ENCODE results near the gene MATN4.

GRCh38 chr20:45336530-45337366 is 28.6 kb upstream of the MATN4 start:
- no peak for TF ChIP-seq ZFX (IDR thresholded peaks at IDR 0.05)
- TF ChIP-seq, protein P1, sequence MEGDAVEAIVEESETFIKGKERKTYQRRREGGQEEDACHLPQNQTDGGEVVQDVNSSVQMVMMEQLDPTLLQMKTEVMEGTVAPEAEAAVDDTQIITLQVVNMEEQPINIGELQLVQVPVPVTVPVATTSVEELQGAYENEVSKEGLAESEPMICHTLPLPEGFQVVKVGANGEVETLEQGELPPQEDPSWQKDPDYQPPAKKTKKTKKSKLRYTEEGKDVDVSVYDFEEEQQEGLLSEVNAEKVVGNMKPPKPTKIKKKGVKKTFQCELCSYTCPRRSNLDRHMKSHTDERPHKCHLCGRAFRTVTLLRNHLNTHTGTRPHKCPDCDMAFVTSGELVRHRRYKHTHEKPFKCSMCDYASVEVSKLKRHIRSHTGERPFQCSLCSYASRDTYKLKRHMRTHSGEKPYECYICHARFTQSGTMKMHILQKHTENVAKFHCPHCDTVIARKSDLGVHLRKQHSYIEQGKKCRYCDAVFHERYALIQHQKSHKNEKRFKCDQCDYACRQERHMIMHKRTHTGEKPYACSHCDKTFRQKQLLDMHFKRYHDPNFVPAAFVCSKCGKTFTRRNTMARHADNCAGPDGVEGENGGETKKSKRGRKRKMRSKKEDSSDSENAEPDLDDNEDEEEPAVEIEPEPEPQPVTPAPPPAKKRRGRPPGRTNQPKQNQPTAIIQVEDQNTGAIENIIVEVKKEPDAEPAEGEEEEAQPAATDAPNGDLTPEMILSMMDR (conservative IDR thresholded peaks at IDR 0.05) = no peak

All from C4-2B (cell line).